HEK293 (cell line): ENCODE measurements around the gene DROSHA.

ENCODE experiments used
- KLF1 ChIP-seq: fragments of 450-650 bp; formaldehyde crosslinking; IDR thresholded peaks from 2 replicates; pipeline ENCODE4 v1.5.1; 2016; ENCODE audit warnings: missing biosample characterization, missing genetic modification characterization
- ZNF23 ChIP-seq: fragments of 450-650 bp; formaldehyde crosslinking; IDR thresholded peaks from 2 replicates; pipeline ENCODE4 v1.5.1; 2016; ENCODE audit warnings: missing biosample characterization, missing genetic modification characterization, borderline replicate concordance
- ZNF548 ChIP-seq: fragments of 450-650 bp; formaldehyde crosslinking; IDR thresholded peaks from 2 replicates; pipeline ENCODE4 v1.5.1; 2016; ENCODE audit warnings: missing biosample characterization, missing genetic modification characterization

DNA sequence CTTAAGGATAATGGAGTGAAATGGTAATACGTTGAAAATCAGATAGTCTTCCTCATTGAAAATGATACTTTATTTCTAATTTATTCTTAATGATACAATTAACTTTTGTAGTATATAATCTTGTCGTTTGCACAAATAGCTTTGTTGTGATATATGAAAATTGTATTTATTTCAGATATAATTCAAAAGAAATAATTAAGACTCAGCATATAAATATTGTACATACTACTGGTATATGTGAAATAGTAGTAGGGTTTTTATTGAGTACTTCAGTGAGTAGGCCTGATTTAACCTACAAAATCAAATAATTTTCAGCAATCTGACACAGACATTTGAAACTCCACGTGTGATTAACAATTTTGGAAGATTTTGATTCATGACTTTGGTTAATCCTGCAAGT is 5.0 kb upstream of the DROSHA start:
- no peak for TF ChIP-seq ZNF548 (tag by site-specific recombination)
- TF ChIP-seq KLF1 (tag by site-specific recombination): no peak
- TF ChIP-seq ZNF23 (tag by site-specific recombination): no peak
